GM18861 (cell line): Measurements from ENCODE around the gene ERCC8.
"Not testable (repeated sequence)": the region's sequence is repeated elsewhere in the genome, so short reads cannot be mapped to it uniquely, and the experiment has no call there.

Experiments
- ATAC-seq: cut with Tn5 transposase; IDR thresholded peaks from one replicate; pipeline ENCODE4 v1.9.1; 2021; ENCODE audit not compliant: unreplicated experiment

The ERCC8 gene

GRCh38 chr5:60918466-60918865 lies 26.4 kb downstream of the ERCC8 start:
- ATAC-seq, result no peak

GRCh38 chr5:60916646-60917045 lies 28.2 kb downstream of the ERCC8 start:
- no peak for ATAC-seq

GRCh38 chr5:60903356-60903755 lies 41.5 kb downstream of the ERCC8 start:
- ATAC-seq, result no peak

GRCh38 chr5:60896991-60897390 lies 47.9 kb downstream of the ERCC8 start:
- no peak for ATAC-seq

GRCh38 chr5:60893521-60893920 lies 51.3 kb downstream of the ERCC8 start:
- ATAC-seq, result no peak

- no peak for ATAC-seq
Observed at GRCh38 chr5:60891667-60892066, 53.2 kb downstream of the ERCC8 start.

- ATAC-seq, result peak; percentile 74
Observed at GRCh38 chr5:60888359-60889061, 56.4 kb downstream of the ERCC8 start.

- ATAC-seq, result no peak
Observed at GRCh38 chr5:60887746-60888145, 57.1 kb downstream of the ERCC8 start.

GRCh38 chr5:60887096-60887495 lies 57.8 kb downstream of the ERCC8 start:
- no peak for ATAC-seq

GRCh38 chr5:60886158-60886557 lies 58.7 kb downstream of the ERCC8 start:
- no peak for ATAC-seq

GRCh38 chr5:60883229-60883628 lies 61.6 kb downstream of the ERCC8 start:
- ATAC-seq, result no peak

- ATAC-seq, result no peak
Observed at GRCh38 chr5:60872892-60873291, 72.0 kb downstream of the ERCC8 start.

GRCh38 chr5:60870857-60871256 lies 74.0 kb downstream of the ERCC8 start:
- ATAC-seq, result no peak

GRCh38 chr5:60860572-60860971 lies 84.3 kb downstream of the ERCC8 start:
- not testable (repeated sequence) for ATAC-seq

GRCh38 chr5:60856066-60856465 lies 88.8 kb downstream of the ERCC8 start:
- no peak for ATAC-seq

- no peak for ATAC-seq
Observed at GRCh38 chr5:60852940-60853339, 91.9 kb downstream of the ERCC8 start.

- ATAC-seq, result no peak
Observed at GRCh38 chr5:60852317-60852716, 92.6 kb downstream of the ERCC8 start.

- no peak for ATAC-seq
Observed at GRCh38 chr5:60851626-60852025, 93.2 kb downstream of the ERCC8 start.

- ATAC-seq, result no peak
Observed at GRCh38 chr5:60846298-60846697, 98.6 kb downstream of the ERCC8 start.

- peak; percentile 81 for ATAC-seq
Observed at GRCh38 chr5:60843936-60844905, 100.6 kb downstream of the ERCC8 start, which contains the start of gene ELOVL7. Gene ELOVL7 (minus strand): TSS chr5:60844269. CDS start chr5:60787397, 56,872 bp downstream.

GRCh38 chr5:60843386-60843935 lies 101.4 kb downstream of the ERCC8 start:
- peak; percentile 3 for ATAC-seq
